Measurements from ENCODE around the gene DNAH8. TPM values are rescaled to one million over a fixed set of nuclear protein-coding genes. Genes with fewer than 3 reads are reported as not detected.

The DNAH8 gene
- total RNA-seq, 1 donor from 2014 or later = 0.05 TPM

- Mint-ChIP-seq H3K36me3 (ENCODE audit: low read depth) (no peaks in the 10 kb centered on the region), H3K4me3 (ENCODE audit: unreplicated experiment) (no peak overlapping the region), H3K27me3 (ENCODE audit: low read depth) (peaks cover 6% of the 10 kb centered on the region), H3K27ac (ENCODE audit: unreplicated experiment) (no peak overlapping the region), H3K9me3 (ENCODE audit: low read depth) (no peaks in the 10 kb centered on the region), H3K4me1 (ENCODE audit: low read depth) (no peaks in the 10 kb centered on the region)
- DNase-seq (ENCODE audit: low spot score) = no peak
- no peak for TF ChIP-seq CTCF (IDR thresholded peaks at IDR 0.05)
Measured at GRCh38 chr6:38750968-38751615, 36.0 kb downstream of the DNAH8 start.

GRCh38 chr6:38753707-38754106 is 38.6 kb downstream of the DNAH8 start:
- TF ChIP-seq CTCF (IDR thresholded peaks at IDR 0.05) = no peak
- no peak for DNase-seq (ENCODE audit: low spot score)
- Mint-ChIP-seq H3K9me3 (ENCODE audit: low read depth) (no peaks in the 10 kb centered on the region), H3K4me3 (ENCODE audit: unreplicated experiment) (no peak overlapping the region), H3K27ac (ENCODE audit: unreplicated experiment) (no peak overlapping the region), H3K36me3 (ENCODE audit: low read depth) (no peaks in the 10 kb centered on the region), H3K27me3 (ENCODE audit: low read depth) (peaks cover 2% of the 10 kb centered on the region), H3K4me1 (ENCODE audit: low read depth) (no peaks in the 10 kb centered on the region)

GRCh38 chr6:38755207-38755606 is 40.1 kb downstream of the DNAH8 start:
- no peak for TF ChIP-seq CTCF (IDR thresholded peaks at IDR 0.05)
- Mint-ChIP-seq H3K27me3 (ENCODE audit: low read depth) (peaks cover 2% of the 10 kb centered on the region), H3K4me3 (ENCODE audit: unreplicated experiment) (no peak overlapping the region), H3K36me3 (ENCODE audit: low read depth) (no peaks in the 10 kb centered on the region), H3K9me3 (ENCODE audit: low read depth) (peaks cover 2% of the 10 kb centered on the region), H3K27ac (ENCODE audit: unreplicated experiment) (no peak overlapping the region), H3K4me1 (ENCODE audit: low read depth) (no peaks in the 10 kb centered on the region)
- DNase-seq (ENCODE audit: low spot score) = no peak

- Mint-ChIP-seq H3K27ac (ENCODE audit: unreplicated experiment) (no peak overlapping the region), H3K4me3 (ENCODE audit: unreplicated experiment) (no peak overlapping the region), H3K27me3 (ENCODE audit: low read depth) (peaks cover 2% of the 10 kb centered on the region), H3K4me1 (ENCODE audit: low read depth) (no peaks in the 10 kb centered on the region), H3K36me3 (ENCODE audit: low read depth) (no peaks in the 10 kb centered on the region), H3K9me3 (ENCODE audit: low read depth) (peaks cover 6% of the 10 kb centered on the region)
- no peak for DNase-seq (ENCODE audit: low spot score)
- TF ChIP-seq CTCF (IDR thresholded peaks at IDR 0.05) = no peak
Measured at GRCh38 chr6:38755874-38756273, 40.8 kb downstream of the DNAH8 start.

GRCh38 chr6:38760097-38760496 is 45.0 kb downstream of the DNAH8 start:
- no peak for TF ChIP-seq CTCF (IDR thresholded peaks at IDR 0.05)
- Mint-ChIP-seq H3K27me3 (ENCODE audit: low read depth) (peaks cover 8% of the 10 kb centered on the region), H3K36me3 (ENCODE audit: low read depth) (no peaks in the 10 kb centered on the region), H3K4me1 (ENCODE audit: low read depth) (no peaks in the 10 kb centered on the region), H3K9me3 (ENCODE audit: low read depth) (peaks cover 6% of the 10 kb centered on the region), H3K4me3 (ENCODE audit: unreplicated experiment) (no peak overlapping the region), H3K27ac (ENCODE audit: unreplicated experiment) (no peak overlapping the region)
- no peak for DNase-seq (ENCODE audit: low spot score)

Measured in chondrocyte (in vitro differentiated cells).